ENCODE measurements around the gene TOM1. TPM values are rescaled to one million over a fixed set of nuclear protein-coding genes. Genes with fewer than 3 reads are reported as not detected.

TOM1 gene
- total and polyA plus RNA-seq, 2 of the 13 experiments (the other 11 are each of a cell fraction or from before 2014, with no cell fraction given) = 30.8 to 87.3 TPM

DNA sequence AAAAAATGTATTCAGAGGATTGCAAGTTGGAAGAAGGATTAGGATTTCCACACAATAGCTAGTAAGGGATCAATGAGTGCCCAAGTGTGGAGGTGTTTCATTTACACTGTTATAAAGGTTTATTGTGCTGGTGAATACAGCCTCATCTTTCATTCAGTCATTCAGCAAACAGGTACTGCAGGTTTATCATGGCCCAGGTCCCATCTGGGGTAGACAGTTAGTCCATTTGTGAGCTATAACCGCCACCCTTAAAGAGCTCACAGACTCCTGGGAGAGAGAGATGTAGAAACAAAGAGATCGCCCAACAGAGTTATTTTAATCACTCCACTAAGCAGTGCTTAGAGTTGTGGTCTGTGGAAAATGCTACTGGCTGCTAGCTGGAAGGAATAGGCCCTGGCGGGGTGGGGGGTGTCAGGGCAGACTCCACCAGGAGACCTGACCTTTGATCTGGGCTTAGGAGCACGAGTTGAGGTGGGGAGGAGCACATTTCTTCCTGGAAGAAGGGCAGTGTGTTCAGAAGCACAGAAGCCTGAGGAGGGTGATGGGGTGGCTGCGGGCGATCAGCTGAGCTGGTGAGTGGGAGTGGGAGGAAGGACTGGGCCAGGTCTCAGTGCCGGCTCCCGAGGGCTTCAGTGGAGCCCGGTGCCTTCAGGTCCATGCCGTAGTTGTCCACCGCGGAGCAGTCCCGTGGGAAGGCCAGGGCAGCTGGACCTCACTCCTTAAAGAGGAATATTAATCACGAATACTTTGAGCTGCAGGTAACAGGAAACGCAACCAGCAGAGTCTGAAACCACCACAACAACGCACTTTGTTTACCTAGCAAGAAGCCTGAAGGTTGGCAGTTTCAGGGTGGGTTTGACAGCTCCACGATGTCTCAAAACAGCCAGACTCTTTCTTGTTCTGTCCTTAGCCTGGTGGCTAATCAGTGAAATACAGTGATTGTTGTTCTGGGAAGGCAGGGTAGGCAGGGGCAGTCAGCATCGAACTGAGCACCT, 11.2 kb downstream of the TOM1 start (continued):
- TF ChIP-seq ZFP90 (CRISPR knock-in tag; IDR thresholded peaks at IDR 0.05; ENCODE audit: borderline replicate concordance) = no peak
- TF ChIP-seq ZNF75D (CRISPR knock-in tag; IDR thresholded peaks at IDR 0.05; ENCODE audit: borderline replicate concordance) = no peak
- TF ChIP-seq ZMAT3 (CRISPR knock-in tag; conservative IDR thresholded peaks at IDR 0.05) = peak; percentile 63; the same call in 1 of the 2 replicates
- TF ChIP-seq, protein P1, sequence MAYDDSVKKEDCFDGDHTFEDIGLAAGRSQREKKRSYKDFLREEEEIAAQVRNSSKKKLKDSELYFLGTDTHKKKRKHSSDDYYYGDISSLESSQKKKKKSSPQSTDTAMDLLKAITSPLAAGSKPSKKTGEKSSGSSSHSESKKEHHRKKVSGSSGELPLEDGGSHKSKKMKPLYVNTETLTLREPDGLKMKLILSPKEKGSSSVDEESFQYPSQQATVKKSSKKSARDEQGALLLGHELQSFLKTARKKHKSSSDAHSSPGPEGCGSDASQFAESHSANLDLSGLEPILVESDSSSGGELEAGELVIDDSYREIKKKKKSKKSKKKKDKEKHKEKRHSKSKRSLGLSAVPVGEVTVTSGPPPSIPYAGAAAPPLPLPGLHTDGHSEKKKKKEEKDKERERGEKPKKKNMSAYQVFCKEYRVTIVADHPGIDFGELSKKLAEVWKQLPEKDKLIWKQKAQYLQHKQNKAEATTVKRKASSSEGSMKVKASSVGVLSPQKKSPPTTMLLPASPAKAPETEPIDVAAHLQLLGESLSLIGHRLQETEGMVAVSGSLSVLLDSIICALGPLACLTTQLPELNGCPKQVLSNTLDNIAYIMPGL (CRISPR knock-in tag; IDR thresholded peaks at IDR 0.05; ENCODE audit: borderline replicate concordance in 1 of 2, low read depth in 1 of 2) = no peak
- no peak for TF ChIP-seq SP140L (CRISPR knock-in tag; IDR thresholded peaks at IDR 0.05; ENCODE audit: borderline replicate concordance)
- no peak for TF ChIP-seq ZNF567 (CRISPR knock-in tag; IDR thresholded peaks at IDR 0.05; ENCODE audit: borderline replicate concordance)
- TF ChIP-seq FOXA1 (IDR thresholded peaks at IDR 0.05) = no peak
- TF ChIP-seq FOXA1 (CRISPR knock-in tag; IDR thresholded peaks at IDR 0.05) = no peak
- TF ChIP-seq ZNF484 (CRISPR knock-in tag; IDR thresholded peaks at IDR 0.05; ENCODE audit: borderline replicate concordance, low read depth) = no peak
- no peak for TF ChIP-seq ETV5 (CRISPR knock-in tag; IDR thresholded peaks at IDR 0.05; ENCODE audit: borderline replicate concordance)
- TF ChIP-seq ZNF431 (CRISPR knock-in tag; IDR thresholded peaks at IDR 0.05; ENCODE audit: borderline replicate concordance, low read depth) = no peak
- TF ChIP-seq MED1 (CRISPR knock-in tag; IDR thresholded peaks at IDR 0.05) = peak; percentile 35; the same call in 1 of the 2 replicates
- TF ChIP-seq RNF2 (conservative IDR thresholded peaks at IDR 0.05; ENCODE audit: low read depth) = no peak
- no peak for TF ChIP-seq REXO4 (CRISPR knock-in tag; IDR thresholded peaks at IDR 0.05; ENCODE audit: borderline replicate concordance)
- TF ChIP-seq RARA (CRISPR knock-in tag; IDR thresholded peaks at IDR 0.05) = peak; percentile 47; the same call in 1 of the 2 replicates
- no peak for TF ChIP-seq ZSCAN22 (CRISPR knock-in tag; IDR thresholded peaks at IDR 0.05)
- no peak for TF ChIP-seq FOXJ3 (CRISPR knock-in tag; IDR thresholded peaks at IDR 0.05; ENCODE audit: borderline replicate concordance)
- TF ChIP-seq, protein P2, sequence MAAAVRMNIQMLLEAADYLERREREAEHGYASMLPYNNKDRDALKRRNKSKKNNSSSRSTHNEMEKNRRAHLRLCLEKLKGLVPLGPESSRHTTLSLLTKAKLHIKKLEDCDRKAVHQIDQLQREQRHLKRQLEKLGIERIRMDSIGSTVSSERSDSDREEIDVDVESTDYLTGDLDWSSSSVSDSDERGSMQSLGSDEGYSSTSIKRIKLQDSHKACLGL (CRISPR knock-in tag; IDR thresholded peaks at IDR 0.05) = no peak
- TF ChIP-seq, protein P3, sequence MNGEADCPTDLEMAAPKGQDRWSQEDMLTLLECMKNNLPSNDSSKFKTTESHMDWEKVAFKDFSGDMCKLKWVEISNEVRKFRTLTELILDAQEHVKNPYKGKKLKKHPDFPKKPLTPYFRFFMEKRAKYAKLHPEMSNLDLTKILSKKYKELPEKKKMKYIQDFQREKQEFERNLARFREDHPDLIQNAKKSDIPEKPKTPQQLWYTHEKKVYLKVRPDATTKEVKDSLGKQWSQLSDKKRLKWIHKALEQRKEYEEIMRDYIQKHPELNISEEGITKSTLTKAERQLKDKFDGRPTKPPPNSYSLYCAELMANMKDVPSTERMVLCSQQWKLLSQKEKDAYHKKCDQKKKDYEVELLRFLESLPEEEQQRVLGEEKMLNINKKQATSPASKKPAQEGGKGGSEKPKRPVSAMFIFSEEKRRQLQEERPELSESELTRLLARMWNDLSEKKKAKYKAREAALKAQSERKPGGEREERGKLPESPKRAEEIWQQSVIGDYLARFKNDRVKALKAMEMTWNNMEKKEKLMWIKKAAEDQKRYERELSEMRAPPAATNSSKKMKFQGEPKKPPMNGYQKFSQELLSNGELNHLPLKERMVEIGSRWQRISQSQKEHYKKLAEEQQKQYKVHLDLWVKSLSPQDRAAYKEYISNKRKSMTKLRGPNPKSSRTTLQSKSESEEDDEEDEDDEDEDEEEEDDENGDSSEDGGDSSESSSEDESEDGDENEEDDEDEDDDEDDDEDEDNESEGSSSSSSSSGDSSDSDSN (CRISPR knock-in tag; IDR thresholded peaks at IDR 0.05) = peak; percentile 44
- TF ChIP-seq NR1H2 (CRISPR knock-in tag; IDR thresholded peaks at IDR 0.05; ENCODE audit: borderline replicate concordance, low read depth) = no peak
- no peak for TF ChIP-seq ZNF674 (CRISPR knock-in tag; IDR thresholded peaks at IDR 0.05; ENCODE audit: low read depth)
- TF ChIP-seq NFATC3 (CRISPR knock-in tag; IDR thresholded peaks at IDR 0.05) = no peak
- no peak for TF ChIP-seq KLF12 (CRISPR knock-in tag; IDR thresholded peaks at IDR 0.05; ENCODE audit: borderline replicate concordance)
- TF ChIP-seq BRCA1 (CRISPR knock-in tag; IDR thresholded peaks at IDR 0.05) = no peak
- 0 out of 2 replicates have a peak, but pooled peaks have one; percentile 44 for TF ChIP-seq ZNF225 (CRISPR knock-in tag; IDR thresholded peaks at IDR 0.05)
- TF ChIP-seq MEIS1 (CRISPR knock-in tag; IDR thresholded peaks at IDR 0.05; ENCODE audit: borderline replicate concordance) = no peak
